ENCODE results near the gene PTAR1. TPM values are rescaled to one million over a fixed set of nuclear protein-coding genes. Genes with fewer than 3 reads are reported as not detected.

PTAR1 gene
- total and polyA plus RNA-seq, 4 donors, result 8.6 to 177 (median 25.9) TPM

- WGBS, 2 donors, result 96 to 97% methylated on average over 2 of the region's 2 CpGs
- DNase-seq, result no peak
- ATAC-seq (ENCODE audit: insufficient read depth, low FRiP score), result no peak
- H3K4me3 ChIP-seq, result no peak overlapping the region
- no peak overlapping the region for H3K27ac ChIP-seq (ENCODE audit: low read depth in 1 of 2, low read length in 1 of 2)
- TF ChIP-seq, protein P1, sequence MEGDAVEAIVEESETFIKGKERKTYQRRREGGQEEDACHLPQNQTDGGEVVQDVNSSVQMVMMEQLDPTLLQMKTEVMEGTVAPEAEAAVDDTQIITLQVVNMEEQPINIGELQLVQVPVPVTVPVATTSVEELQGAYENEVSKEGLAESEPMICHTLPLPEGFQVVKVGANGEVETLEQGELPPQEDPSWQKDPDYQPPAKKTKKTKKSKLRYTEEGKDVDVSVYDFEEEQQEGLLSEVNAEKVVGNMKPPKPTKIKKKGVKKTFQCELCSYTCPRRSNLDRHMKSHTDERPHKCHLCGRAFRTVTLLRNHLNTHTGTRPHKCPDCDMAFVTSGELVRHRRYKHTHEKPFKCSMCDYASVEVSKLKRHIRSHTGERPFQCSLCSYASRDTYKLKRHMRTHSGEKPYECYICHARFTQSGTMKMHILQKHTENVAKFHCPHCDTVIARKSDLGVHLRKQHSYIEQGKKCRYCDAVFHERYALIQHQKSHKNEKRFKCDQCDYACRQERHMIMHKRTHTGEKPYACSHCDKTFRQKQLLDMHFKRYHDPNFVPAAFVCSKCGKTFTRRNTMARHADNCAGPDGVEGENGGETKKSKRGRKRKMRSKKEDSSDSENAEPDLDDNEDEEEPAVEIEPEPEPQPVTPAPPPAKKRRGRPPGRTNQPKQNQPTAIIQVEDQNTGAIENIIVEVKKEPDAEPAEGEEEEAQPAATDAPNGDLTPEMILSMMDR (IDR thresholded peaks at IDR 0.05; ENCODE audit: control extremely low read depth, extremely low read depth), result no peak
- peaks cover 0 to 20% (median 11%) of the 10 kb centered on the region in 4 donors for H3K36me3 ChIP-seq (ENCODE audit: control insufficient read depth in 4 of 4, insufficient read depth in 4 of 4, low read length in 4 of 4)
- no peak overlapping the region for H3K9ac ChIP-seq (ENCODE audit: insufficient read depth in 1 of 2, low read length in 2 of 2)
- H3K4me1 ChIP-seq (ENCODE audit: control insufficient read depth in 5 of 5, insufficient read depth in 5 of 5, low read length in 5 of 5), result peaks cover 0 to 18% (median 7%) of the 10 kb centered on the region in 5 donors
- H3K27me3 ChIP-seq (ENCODE audit: control insufficient read depth in 3 of 3, insufficient read depth in 3 of 3, low read length in 2 of 3), result no peaks in the 10 kb centered on the region
- H3K9me3 ChIP-seq (ENCODE audit: control insufficient read depth in 4 of 4, insufficient read depth in 3 of 4, low read length in 3 of 4), result no peaks in the 10 kb centered on the region
Observed at GRCh38 chr9:69740872-69741505, 18.8 kb downstream of the PTAR1 start.

DNA sequence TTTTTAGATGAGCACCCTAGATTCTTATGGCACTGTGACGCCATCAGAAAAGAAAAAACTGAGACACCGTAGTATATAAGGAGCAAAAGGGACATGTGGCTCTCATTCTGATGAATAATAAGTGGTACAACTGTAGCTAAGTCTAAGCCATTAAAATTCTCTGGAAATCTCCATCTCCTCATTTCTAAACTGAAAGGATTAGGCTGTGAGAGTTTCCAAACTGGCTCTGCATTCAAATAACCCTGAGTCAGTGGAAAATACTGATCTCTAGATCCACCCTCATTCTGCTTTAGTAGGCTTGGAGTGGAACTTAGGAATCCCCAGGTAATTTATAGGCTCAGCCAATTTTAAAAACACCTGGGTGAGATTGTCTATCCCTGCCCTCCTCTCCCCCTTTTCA is 28.5 kb downstream of the PTAR1 start:
- Histone ChIP-seq H3K9me3 (ENCODE audit: control insufficient read depth in 4 of 4, insufficient read depth in 3 of 4, low read length in 3 of 4) (no peaks in the 10 kb centered on the region), H3K27me3 (ENCODE audit: control insufficient read depth in 3 of 3, insufficient read depth in 3 of 3, low read length in 2 of 3) (no peaks in the 10 kb centered on the region), H3K36me3 (ENCODE audit: control insufficient read depth in 4 of 4, insufficient read depth in 4 of 4, low read length in 4 of 4) (peaks cover 17 to 55% (median 37%) of the 10 kb centered on the region in 4 donors), H3K9ac (ENCODE audit: insufficient read depth in 1 of 2, low read length in 2 of 2) (no peak overlapping the region), H3K27ac (ENCODE audit: low read depth in 1 of 2, low read length in 1 of 2) (no peak overlapping the region), H3K4me1 (ENCODE audit: control insufficient read depth in 5 of 5, insufficient read depth in 5 of 5, low read length in 5 of 5) (peaks cover 0 to 2% (median 0%) of the 10 kb centered on the region in 5 donors), H3K4me3 (no peak overlapping the region)
- no peak for DNase-seq
- 96 to 97% methylated on average over 2 of the region's 2 CpGs for WGBS, 2 donors
- ATAC-seq (ENCODE audit: insufficient read depth, low FRiP score), result no peak
- TF ChIP-seq, protein P1 (IDR thresholded peaks at IDR 0.05; ENCODE audit: control extremely low read depth, extremely low read depth), result no peak

DNA sequence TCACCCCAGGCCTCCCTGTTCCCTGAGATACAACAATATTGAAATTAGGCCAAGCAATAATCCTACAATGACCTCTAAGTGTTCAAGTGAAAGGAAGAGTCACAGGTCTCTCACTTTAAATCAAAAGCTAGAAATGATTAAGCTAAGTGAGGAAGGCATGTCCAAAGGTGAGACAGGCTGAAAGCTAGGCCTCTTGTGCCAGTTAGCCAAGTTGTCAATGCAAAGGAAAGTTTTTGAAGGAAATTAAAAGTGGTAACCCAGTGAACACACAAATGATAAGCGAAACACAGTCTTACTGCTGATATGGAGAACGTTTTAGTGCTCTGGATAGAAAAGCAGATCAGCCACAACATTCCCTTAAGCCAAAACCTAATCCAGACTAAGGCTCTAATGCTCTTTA is 39.8 kb downstream of the PTAR1 start:
- 90 to 94% methylated on average over 2 of the region's 2 CpGs for WGBS, 2 donors
- peaks cover 6 to 44% (median 37%) of the 10 kb centered on the region in 4 donors for H3K36me3 ChIP-seq (ENCODE audit: control insufficient read depth in 4 of 4, insufficient read depth in 4 of 4, low read length in 4 of 4)
- H3K4me1 ChIP-seq (ENCODE audit: control insufficient read depth in 5 of 5, insufficient read depth in 5 of 5, low read length in 5 of 5), result peaks cover 0 to 8% (median 0%) of the 10 kb centered on the region in 5 donors
- H3K27ac ChIP-seq (ENCODE audit: low read depth in 1 of 2, low read length in 1 of 2), result no peak overlapping the region
- H3K27me3 ChIP-seq (ENCODE audit: control insufficient read depth in 3 of 3, insufficient read depth in 3 of 3, low read length in 2 of 3), result no peaks in the 10 kb centered on the region
- H3K4me3 ChIP-seq, result no peak overlapping the region
- DNase-seq, result no peak
- TF ChIP-seq, protein P1 (IDR thresholded peaks at IDR 0.05; ENCODE audit: control extremely low read depth, extremely low read depth), result no peak
- H3K9ac ChIP-seq (ENCODE audit: insufficient read depth in 1 of 2, low read length in 2 of 2), result no peak overlapping the region
- ATAC-seq (ENCODE audit: insufficient read depth, low FRiP score), result no peak
- H3K9me3 ChIP-seq (ENCODE audit: control insufficient read depth in 4 of 4, insufficient read depth in 3 of 4, low read length in 3 of 4), result peaks cover 0 to 6% (median 0%) of the 10 kb centered on the region in 4 donors
